ENCODE results near the gene NTNG2.

- TF ChIP-seq, protein P1, sequence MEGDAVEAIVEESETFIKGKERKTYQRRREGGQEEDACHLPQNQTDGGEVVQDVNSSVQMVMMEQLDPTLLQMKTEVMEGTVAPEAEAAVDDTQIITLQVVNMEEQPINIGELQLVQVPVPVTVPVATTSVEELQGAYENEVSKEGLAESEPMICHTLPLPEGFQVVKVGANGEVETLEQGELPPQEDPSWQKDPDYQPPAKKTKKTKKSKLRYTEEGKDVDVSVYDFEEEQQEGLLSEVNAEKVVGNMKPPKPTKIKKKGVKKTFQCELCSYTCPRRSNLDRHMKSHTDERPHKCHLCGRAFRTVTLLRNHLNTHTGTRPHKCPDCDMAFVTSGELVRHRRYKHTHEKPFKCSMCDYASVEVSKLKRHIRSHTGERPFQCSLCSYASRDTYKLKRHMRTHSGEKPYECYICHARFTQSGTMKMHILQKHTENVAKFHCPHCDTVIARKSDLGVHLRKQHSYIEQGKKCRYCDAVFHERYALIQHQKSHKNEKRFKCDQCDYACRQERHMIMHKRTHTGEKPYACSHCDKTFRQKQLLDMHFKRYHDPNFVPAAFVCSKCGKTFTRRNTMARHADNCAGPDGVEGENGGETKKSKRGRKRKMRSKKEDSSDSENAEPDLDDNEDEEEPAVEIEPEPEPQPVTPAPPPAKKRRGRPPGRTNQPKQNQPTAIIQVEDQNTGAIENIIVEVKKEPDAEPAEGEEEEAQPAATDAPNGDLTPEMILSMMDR (IDR thresholded peaks at IDR 0.05), result no peak
- no peak for TF ChIP-seq POLR2A (IDR thresholded peaks at IDR 0.05)
Observed at GRCh38 chr9:132135456-132135855, 26.4 kb upstream of the NTNG2 start.
